NCI-H446 (cell line): ENCODE results near the gene NKAIN2.
"Not testable (repeated sequence)": the region's sequence is repeated elsewhere in the genome, so short reads cannot be mapped to it uniquely, and the experiment has no call there.

ENCODE experiments used
- DNase-seq, 2 experiments: peaks; one replicate each; lab custom pipeline; 2025; lab: John Stamatoyannopoulos, UW

Gene NKAIN2

GRCh38 chr6:124494956-124495664 lies 691.4 kb downstream of the NKAIN2 start:
- DNase-seq, result no peak

- peak in 1 of 2 experiments; percentile 13 for DNase-seq
These were observed 692.1 kb downstream of the NKAIN2 start for GRCh38 chr6:124495665-124496190.

- no peak for DNase-seq
These were observed 692.7 kb downstream of the NKAIN2 start for GRCh38 chr6:124496334-124496733.

GRCh38 chr6:124512431-124512830 lies 708.8 kb downstream of the NKAIN2 start:
- DNase-seq, result no peak

- no peak for DNase-seq
These were observed 713.7 kb downstream of the NKAIN2 start for GRCh38 chr6:124517339-124517738.

GRCh38 chr6:124520514-124520913 lies 716.8 kb downstream of the NKAIN2 start:
- DNase-seq, result no peak

GRCh38 chr6:124522335-124522734 lies 718.7 kb downstream of the NKAIN2 start:
- DNase-seq, result no peak

- no peak for DNase-seq
These were observed 721.0 kb downstream of the NKAIN2 start for GRCh38 chr6:124524491-124525200.

- no peak for DNase-seq
These were observed 727.3 kb downstream of the NKAIN2 start for GRCh38 chr6:124530926-124531325.

GRCh38 chr6:124535299-124535698 lies 731.6 kb downstream of the NKAIN2 start:
- DNase-seq, result no peak

GRCh38 chr6:124535746-124536145 lies 732.1 kb downstream of the NKAIN2 start:
- DNase-seq, result no peak

GRCh38 chr6:124536157-124536841 lies 732.6 kb downstream of the NKAIN2 start:
- no peak for DNase-seq

- no peak for DNase-seq
These were observed 733.2 kb downstream of the NKAIN2 start for GRCh38 chr6:124536842-124537191.

- no peak for DNase-seq
These were observed 735.4 kb downstream of the NKAIN2 start for GRCh38 chr6:124539096-124539495.

GRCh38 chr6:124541573-124541972 lies 737.9 kb downstream of the NKAIN2 start:
- no peak for DNase-seq

GRCh38 chr6:124546601-124547000 lies 742.9 kb downstream of the NKAIN2 start:
- no peak for DNase-seq

- DNase-seq, result no peak
These were observed 748.1 kb downstream of the NKAIN2 start for GRCh38 chr6:124551711-124552233.

GRCh38 chr6:124557873-124558272 lies 754.2 kb downstream of the NKAIN2 start:
- no peak for DNase-seq

- not testable (repeated sequence) for DNase-seq
These were observed 756.4 kb downstream of the NKAIN2 start for GRCh38 chr6:124560078-124560477.

GRCh38 chr6:124560873-124561567 lies 757.4 kb downstream of the NKAIN2 start:
- no peak for DNase-seq

GRCh38 chr6:124561635-124562130 lies 758.0 kb downstream of the NKAIN2 start:
- DNase-seq, result no peak

GRCh38 chr6:124564125-124564524 lies 760.5 kb downstream of the NKAIN2 start:
- DNase-seq, result not testable (repeated sequence)
